ENCODE data around the gene ARID5B.

GRCh38 chr10:62049624-62050345 is 148.3 kb downstream of the ARID5B start:
- TF ChIP-seq CTCF (IDR thresholded peaks at IDR 0.05) (no peak), ELF4 (CRISPR knock-in tag; IDR thresholded peaks at IDR 0.05; ENCODE audit: low read depth) (no peak), NFYB (CRISPR knock-in tag; conservative IDR thresholded peaks at IDR 0.05; ENCODE audit: low read depth) (no peak), GTF2I (CRISPR knock-in tag; conservative IDR thresholded peaks at IDR 0.05) (no peak), ZMAT4 (CRISPR knock-in tag; IDR thresholded peaks at IDR 0.05) (no peak)

Data from WTC11 (cell line).